Measurements from ENCODE around the gene SLC45A1.

DNA sequence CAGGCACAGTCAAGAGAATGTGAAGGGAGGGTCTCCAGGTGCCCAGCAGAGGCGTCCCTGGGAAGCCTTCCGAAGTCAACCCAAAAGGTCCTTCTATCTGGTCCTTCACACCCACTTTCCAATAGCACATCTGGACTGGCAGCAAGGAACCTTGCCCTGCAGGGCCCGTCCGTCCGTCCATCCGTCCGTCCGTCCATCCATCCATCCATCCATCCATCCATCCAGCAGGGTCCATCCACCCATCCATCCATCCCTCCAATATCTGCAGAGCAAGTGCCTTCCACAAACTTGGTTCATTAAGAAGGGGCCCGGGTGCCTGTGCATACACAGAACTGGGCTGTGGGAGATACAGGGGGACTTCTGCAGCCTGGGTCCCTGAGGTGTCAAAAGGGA lies 31.6 kb downstream of the SLC45A1 start:
- TF ChIP-seq, protein P1, sequence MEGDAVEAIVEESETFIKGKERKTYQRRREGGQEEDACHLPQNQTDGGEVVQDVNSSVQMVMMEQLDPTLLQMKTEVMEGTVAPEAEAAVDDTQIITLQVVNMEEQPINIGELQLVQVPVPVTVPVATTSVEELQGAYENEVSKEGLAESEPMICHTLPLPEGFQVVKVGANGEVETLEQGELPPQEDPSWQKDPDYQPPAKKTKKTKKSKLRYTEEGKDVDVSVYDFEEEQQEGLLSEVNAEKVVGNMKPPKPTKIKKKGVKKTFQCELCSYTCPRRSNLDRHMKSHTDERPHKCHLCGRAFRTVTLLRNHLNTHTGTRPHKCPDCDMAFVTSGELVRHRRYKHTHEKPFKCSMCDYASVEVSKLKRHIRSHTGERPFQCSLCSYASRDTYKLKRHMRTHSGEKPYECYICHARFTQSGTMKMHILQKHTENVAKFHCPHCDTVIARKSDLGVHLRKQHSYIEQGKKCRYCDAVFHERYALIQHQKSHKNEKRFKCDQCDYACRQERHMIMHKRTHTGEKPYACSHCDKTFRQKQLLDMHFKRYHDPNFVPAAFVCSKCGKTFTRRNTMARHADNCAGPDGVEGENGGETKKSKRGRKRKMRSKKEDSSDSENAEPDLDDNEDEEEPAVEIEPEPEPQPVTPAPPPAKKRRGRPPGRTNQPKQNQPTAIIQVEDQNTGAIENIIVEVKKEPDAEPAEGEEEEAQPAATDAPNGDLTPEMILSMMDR (IDR thresholded peaks at IDR 0.05; ENCODE audit: poor library complexity) = no peak
- TF ChIP-seq EZH2 (IDR thresholded peaks at IDR 0.05; ENCODE audit: borderline replicate concordance) (no peak), EZH2phosphoT487 (IDR thresholded peaks at IDR 0.05; ENCODE audit: low read depth, severe bottlenecking, unreplicated experiment) (no peak)
